Lower leg skin (tissue), 3 donors: ENCODE data around the gene SESN2.

ENCODE experiments used
- POLR2A ChIP-seq, 2 donors: fragments of 450-650 bp; IDR thresholded peaks; one replicate each; pipeline ENCODE4 v1.6.1; 2016 to 2017; ENCODE audit warnings: antibody characterized with exemption in 2 of 2, mild to moderate bottlenecking in 1 of 2, moderate library complexity in 1 of 2
- TF ChIP-seq, protein P1 (sequence below), 3 donors: fragments of 450-650 bp; IDR thresholded peaks; one replicate each; pipeline ENCODE4 v1.5.1; 2016; ENCODE audit warnings: antibody characterized with exemption in 3 of 3, mild to moderate bottlenecking in 3 of 3, moderate library complexity in 2 of 3

GRCh38 chr1:28329395-28330153, 70.3 kb downstream of the SESN2 start:
- TF ChIP-seq, protein P1, sequence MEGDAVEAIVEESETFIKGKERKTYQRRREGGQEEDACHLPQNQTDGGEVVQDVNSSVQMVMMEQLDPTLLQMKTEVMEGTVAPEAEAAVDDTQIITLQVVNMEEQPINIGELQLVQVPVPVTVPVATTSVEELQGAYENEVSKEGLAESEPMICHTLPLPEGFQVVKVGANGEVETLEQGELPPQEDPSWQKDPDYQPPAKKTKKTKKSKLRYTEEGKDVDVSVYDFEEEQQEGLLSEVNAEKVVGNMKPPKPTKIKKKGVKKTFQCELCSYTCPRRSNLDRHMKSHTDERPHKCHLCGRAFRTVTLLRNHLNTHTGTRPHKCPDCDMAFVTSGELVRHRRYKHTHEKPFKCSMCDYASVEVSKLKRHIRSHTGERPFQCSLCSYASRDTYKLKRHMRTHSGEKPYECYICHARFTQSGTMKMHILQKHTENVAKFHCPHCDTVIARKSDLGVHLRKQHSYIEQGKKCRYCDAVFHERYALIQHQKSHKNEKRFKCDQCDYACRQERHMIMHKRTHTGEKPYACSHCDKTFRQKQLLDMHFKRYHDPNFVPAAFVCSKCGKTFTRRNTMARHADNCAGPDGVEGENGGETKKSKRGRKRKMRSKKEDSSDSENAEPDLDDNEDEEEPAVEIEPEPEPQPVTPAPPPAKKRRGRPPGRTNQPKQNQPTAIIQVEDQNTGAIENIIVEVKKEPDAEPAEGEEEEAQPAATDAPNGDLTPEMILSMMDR (IDR thresholded peaks at IDR 0.05) = no peak
- TF ChIP-seq POLR2A (IDR thresholded peaks at IDR 0.05) = no peak
